Right lobe of liver (tissue), 4 donors: ENCODE results near the gene ERC1.

Source experiments
- CTCF ChIP-seq, 4 donors: fragments of 200-600 bp in 3 of 4; fragments of 450-650 bp in 1 of 4; IDR thresholded peaks; one replicate each; pipeline versions ENCODE4 v1.5.1 to v1.8.0; 2016 to 2022; ENCODE audit warnings: antibody characterized with exemption in 4 of 4, mild to moderate bottlenecking in 2 of 4
- POLR2A ChIP-seq: fragments of 450-650 bp; IDR thresholded peaks from one replicate; pipeline ENCODE4 v1.6.1; 2017; ENCODE audit warnings: antibody characterized with exemption, mild to moderate bottlenecking
- donor health status: DM: no; HTN: no; CAD: no.
- donor health status: DM: no; HTN: no; CAD: no.
- donor health status: DM: no; HTN: yes; CAD: no.

GRCh38 chr12:1132311-1132710 is 141.3 kb downstream of the ERC1 start:
- TF ChIP-seq CTCF (IDR thresholded peaks at IDR 0.05) = no peak
- no peak for TF ChIP-seq POLR2A
